Stromal cell of bone marrow (primary cell): Measurements from ENCODE around the gene TMEM108.

ENCODE experiments used
- DNase-seq: peaks from one replicate; pipeline ENCODE4 v3.0.0-alpha.2; 2012; ENCODE audit warnings: low read depth

Gene TMEM108

GRCh38 chr3:133280586-133280985 lies 242.4 kb downstream of the TMEM108 start:
- no peak for DNase-seq

DNA sequence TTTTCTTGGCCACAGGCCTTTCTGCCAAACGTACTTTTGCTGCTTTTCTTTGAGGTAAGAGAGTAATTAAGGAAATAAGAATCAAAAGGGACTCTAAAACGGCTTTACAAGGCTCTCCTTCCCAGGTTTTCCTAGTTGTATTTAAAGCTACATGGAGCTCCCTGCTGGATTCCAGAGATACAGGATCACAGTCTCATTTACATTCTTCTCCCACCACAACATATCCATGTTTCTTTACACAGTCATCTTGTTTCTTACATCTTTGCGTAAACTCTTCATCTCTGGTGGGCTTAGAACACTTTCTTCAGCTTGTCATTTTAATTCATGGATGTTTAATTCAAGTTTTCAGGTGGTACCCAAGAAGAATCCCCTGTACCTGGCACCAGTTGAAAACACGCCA lies 244.0 kb downstream of the TMEM108 start:
- no peak for DNase-seq

DNA sequence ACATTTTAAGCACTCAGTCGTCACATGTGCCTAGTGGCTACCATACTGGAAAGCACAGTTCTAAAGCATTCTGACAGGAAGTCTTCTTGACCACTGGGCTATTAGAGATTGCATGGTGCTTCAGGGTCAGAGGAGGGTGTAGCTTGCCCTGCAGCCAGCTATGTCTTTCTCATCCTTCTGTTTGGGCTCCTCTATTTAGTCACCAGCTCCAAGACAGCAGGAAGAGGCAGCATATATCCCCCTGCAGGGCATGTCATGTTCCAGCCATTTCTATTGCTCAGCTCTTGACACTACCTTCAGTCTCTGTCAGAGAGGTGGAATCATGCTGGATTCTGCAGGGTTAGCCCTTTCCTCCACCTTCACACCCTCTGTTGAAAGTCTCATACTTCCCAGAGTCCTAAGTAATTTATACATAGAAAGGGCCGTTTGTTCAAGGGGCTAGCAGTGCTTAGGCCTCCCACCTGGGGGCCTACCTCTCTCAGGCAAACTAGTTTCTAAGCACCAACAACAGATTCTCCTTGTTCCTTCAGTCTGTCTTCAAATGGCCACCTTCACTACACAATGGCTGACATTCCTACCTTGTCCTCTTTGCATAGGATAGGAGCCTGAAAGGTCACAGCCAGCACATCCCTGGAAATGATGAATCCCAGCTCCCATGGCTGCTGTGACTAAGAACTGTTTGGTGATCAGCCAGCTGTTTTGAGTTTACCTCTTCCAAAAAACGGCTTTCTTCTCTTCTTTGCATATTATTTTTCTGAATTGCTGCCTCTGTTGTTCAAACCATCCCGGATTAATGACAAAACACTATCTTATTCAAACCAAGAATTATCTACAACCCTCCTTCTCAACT lies 246.0 kb downstream of the TMEM108 start:
- DNase-seq = no peak

DNA sequence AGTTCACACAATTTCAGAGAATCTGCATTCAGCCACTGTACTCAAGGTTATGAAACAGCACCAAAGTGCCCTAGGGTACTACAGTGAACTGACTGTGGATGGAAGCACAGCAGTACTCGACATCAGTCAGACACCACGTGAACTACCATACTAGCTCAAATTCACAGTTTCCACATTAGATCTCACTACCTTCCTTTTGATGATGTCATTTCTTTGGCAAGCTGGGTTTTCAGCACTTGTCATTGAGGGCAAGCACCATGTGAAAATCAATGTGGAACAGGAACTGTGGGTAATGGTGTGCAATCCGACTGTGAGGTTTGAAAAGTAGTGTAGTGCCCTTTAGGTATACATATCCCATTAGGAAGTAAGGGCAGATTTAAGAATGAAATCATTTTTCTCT lies 251.1 kb downstream of the TMEM108 start:
- no peak for DNase-seq

- DNase-seq = no peak
These were observed 254.1 kb downstream of the TMEM108 start for GRCh38 chr3:133292296-133292695.

GRCh38 chr3:133293397-133294110 lies 255.4 kb downstream of the TMEM108 start:
- DNase-seq = no peak

DNA sequence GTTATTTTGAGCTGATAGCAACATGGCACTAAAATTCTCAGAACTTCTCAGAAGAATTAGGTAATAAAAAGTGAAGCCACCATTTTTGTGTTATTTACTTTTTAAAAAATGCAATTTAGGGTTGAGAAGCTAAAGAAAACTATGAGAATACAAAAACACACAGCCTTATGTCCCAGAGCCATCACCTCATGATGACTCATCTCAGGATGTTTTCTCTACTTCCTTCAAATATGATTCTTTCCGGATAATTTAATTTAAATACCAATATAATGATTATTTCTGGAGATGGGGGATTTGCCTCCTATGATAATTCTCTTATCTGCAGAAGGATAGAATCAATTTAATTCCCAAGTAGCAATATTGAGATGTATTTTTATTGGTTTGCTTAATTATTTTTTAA lies 256.1 kb downstream of the TMEM108 start:
- no peak for DNase-seq

DNA sequence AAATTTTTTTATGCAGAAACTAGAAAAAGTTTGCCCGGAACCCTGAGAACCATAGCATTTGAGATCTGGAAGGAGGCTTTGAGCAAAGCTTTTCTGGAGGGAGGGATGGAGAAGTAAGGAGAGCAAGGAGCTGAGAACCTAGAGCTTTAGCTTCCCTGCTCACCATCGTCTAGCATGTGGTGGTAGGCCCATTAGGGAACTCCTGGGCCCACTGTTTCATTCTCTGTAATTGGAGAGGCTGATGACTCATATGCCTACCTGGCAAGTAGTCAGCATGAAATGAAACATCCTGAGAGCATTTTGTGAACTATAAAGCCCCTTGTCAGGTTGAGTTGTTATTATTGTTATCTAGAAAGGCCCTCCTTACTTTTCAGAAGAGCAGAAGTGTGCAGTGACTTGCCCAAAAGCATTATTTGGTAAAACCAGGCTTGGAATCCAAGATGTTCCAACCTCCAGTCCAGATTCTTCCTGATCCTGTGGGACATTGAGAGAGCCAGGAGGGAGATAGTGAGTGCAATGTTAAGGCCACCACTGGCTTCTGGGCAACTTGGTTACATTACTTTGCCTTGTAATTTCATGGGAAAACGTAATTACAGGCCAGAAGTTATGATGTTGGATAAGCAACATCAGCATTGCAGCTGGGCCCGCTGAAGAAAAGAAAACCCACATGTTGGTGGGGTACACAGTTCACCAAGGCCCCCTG lies 257.2 kb downstream of the TMEM108 start:
- no peak for DNase-seq

GRCh38 chr3:133295944-133296917 lies 258.0 kb downstream of the TMEM108 start:
- no peak for DNase-seq

DNA sequence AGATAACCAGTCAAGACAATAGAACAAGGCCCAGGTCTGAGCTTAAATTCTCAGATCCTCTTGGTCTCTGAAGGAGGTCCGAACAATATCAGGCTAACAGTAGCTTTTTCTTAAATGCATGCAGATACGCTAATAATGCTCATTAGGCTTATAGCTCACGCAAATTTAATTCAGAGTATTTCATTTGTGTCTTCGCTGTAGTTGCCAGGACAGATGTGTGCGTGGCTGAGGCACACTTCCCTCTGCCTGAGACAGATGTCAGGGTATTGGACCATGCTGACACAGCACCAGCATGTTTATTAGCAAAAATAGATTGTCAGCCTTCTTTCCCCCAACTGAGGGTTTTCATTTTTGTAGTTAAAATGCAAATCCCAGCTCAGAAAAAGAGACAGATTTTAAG lies 258.8 kb downstream of the TMEM108 start:
- DNase-seq = no peak

DNA sequence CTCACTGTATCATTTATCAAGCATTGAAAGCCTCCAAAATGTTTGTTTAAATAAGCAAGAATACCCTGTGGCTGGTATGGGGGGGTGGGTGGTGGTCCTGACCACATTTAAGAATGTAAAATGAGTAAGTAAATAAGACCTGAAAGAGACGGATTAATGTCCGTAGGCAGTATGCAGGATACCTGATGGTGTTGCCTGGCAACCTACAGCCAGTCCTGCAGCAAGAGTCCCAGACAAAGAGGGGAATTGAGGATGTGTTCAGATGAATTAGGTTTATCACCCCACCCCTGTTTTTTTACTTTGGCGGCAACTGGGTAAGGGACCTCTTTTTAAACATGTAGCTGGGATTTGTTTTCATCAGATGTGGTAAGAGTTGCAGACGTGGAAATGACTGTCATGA lies 261.9 kb downstream of the TMEM108 start:
- no peak for DNase-seq

DNA sequence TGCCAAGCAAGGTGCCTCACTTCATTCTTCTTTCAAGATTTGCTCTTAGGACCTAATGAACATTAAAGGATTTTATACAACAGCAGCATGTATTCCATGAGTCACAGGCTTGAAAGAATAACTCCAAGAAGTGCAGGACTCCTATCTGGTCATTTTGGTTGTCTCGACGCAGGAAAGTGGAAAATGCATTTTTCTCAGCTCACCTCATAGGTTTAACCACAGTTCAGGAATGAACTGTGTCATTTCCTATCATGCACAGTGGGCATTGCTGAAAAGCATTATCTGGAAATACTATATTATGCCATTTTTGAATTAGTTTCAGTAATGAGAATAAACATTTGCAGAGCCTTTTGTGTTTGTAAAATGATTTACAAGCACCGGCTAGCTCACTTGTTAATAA lies 263.0 kb downstream of the TMEM108 start:
- DNase-seq = peak; percentile 21

GRCh38 chr3:133301731-133302130 lies 263.5 kb downstream of the TMEM108 start:
- no peak for DNase-seq

- no peak for DNase-seq
These were observed 265.2 kb downstream of the TMEM108 start for GRCh38 chr3:133303430-133303829.

DNA sequence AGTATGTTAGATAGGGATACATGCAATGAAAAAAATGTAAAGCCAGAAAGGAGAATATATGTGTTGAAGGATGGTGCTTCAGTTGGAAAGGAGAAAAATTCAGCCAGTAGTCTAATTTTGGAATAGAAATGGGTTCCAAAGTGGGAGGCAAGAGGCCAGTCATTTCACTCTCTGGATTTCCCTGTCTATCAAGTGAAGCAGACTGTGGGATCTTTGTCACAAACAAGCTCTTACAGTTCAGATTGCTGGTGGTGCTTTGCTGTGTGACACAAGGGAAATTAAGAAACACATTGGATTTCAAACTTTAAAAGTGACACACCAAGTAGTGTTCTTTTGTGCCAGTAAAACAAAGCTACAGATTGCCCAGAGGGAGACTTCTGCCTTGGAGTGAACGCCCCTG lies 279.7 kb downstream of the TMEM108 start:
- DNase-seq = no peak

DNA sequence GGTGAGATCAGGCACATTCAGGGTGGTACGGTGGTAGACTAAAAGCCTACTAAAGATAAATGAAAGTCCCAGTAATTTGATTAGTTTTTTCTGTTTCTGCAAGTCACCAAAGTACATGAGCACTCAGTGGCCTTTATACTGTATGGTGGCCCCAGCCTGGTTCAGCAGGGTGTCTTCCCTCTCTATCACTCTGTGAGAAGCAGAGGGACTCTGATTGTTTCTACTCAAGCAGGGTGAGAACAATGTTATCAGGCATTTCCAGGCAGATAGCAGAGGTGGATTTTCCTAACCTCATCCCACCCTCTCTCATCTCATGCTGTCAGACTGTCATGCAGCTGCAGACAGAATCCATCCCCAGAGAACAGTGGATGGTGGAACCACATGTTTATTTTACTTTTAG lies 290.2 kb downstream of the TMEM108 start:
- DNase-seq = no peak

GRCh38 chr3:133329626-133330025 lies 291.4 kb downstream of the TMEM108 start:
- DNase-seq = no peak

DNA sequence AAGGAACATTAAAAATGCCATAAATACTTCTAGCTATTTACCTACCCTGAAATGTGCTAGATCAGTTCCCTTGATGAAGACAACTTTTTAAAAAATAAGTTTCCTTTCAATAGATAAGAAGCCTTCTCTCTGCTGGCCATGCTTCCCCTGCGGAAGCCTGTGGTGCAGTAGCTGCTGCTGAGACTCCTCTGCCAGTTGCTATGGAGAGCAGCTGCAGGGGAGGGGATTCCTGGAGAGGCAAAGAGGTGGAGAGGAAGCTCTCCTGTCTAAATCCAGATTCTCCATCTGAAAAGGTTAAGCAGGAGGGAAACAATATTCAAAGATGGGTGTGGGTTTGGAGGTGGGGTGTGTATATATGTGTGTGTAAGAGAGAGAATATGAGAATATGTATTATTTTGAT lies 291.9 kb downstream of the TMEM108 start:
- DNase-seq = no peak

GRCh38 chr3:133330522-133330921 lies 292.3 kb downstream of the TMEM108 start:
- DNase-seq = no peak

DNA sequence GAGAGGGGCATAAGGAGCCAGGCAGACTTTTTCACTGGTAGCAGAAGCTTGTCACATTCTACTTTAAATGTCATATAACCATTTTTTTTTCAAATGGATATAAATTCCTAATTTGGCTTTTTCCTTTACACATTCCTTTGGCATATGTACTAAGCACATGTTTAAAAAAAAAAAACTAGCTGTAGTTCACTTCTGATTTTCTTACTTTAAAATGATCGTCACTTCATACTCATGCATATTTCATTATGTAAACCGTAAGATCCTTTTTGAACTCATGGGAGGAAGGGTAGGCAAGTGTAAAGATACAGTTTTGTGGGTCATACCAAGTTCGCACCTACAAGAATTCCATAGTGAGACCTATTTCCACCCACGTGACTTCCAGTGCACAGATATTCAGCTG lies 316.5 kb downstream of the TMEM108 start:
- DNase-seq = no peak

GRCh38 chr3:133360476-133360875 lies 322.3 kb downstream of the TMEM108 start:
- DNase-seq = no peak

GRCh38 chr3:133361011-133361410 lies 322.8 kb downstream of the TMEM108 start:
- DNase-seq = no peak
